Mesenchymal stem cell (in vitro differentiated cells and primary cell): ENCODE results near the gene ADA.

ENCODE experiments used
- DNase-seq: peaks from one replicate; pipeline ENCODE4 v3.0.0-alpha.2; 2013
- H2AFZ ChIP-seq: one replicate; pipeline ENCODE4 v1.6.1; 2013; ENCODE audit warnings: low read depth, mild to moderate bottlenecking, control low read depth, inconsistent platforms, low read length, moderate library complexity
- H2AK5ac ChIP-seq: 2 replicates; pipeline ENCODE4 v1.6.1; 2013; ENCODE audit warnings: low read length, moderate library complexity, mild to moderate bottlenecking, inconsistent platforms; ENCODE audit not compliant: severe bottlenecking
- H2BK120ac ChIP-seq: one replicate; pipeline ENCODE4 v1.6.1; 2013; ENCODE audit warnings: low read depth, mild to moderate bottlenecking, inconsistent platforms, low read length, moderate library complexity
- H2BK12ac ChIP-seq, 2 experiments: one replicate each; pipeline ENCODE4 v1.6.1; 2013; ENCODE audit warnings: inconsistent platforms in 2 of 2, low read length in 2 of 2, mild to moderate bottlenecking in 2 of 2, moderate library complexity in 2 of 2, control low read depth in 1 of 2
- H2BK15ac ChIP-seq: one replicate; pipeline ENCODE4 v1.6.1; 2013; ENCODE audit warnings: mild to moderate bottlenecking, low read depth, inconsistent platforms; ENCODE audit not compliant: poor library complexity, severe bottlenecking
- H2BK5ac ChIP-seq: 2 replicates; pipeline ENCODE4 v1.6.1; 2013; ENCODE audit warnings: low read depth, mild to moderate bottlenecking, low read length, control low read depth, inconsistent platforms; ENCODE audit not compliant: poor library complexity, severe bottlenecking
- H3K14ac ChIP-seq, 2 experiments: one replicate each; pipeline ENCODE4 v1.6.1; 2013; ENCODE audit warnings: inconsistent platforms in 2 of 2, low read length in 2 of 2, control low read depth in 1 of 2, mild to moderate bottlenecking in 1 of 2, moderate library complexity in 1 of 2
- H3K18ac ChIP-seq, 2 experiments: one replicate each; pipeline ENCODE4 v1.6.1; 2013; ENCODE audit warnings: inconsistent platforms in 2 of 2, low read length in 2 of 2, control low read depth in 1 of 2, low read depth in 1 of 2, mild to moderate bottlenecking in 1 of 2
- H3K23ac ChIP-seq, 2 experiments: one replicate each; pipeline ENCODE4 v1.6.1; 2013; ENCODE audit warnings: inconsistent platforms in 2 of 2, low read length in 2 of 2, mild to moderate bottlenecking in 2 of 2, moderate library complexity in 2 of 2, control low read depth in 1 of 2
- H3K27ac ChIP-seq: 2 replicates; pipeline ENCODE4 v1.5.1; 2013; ENCODE audit warnings: mild to moderate bottlenecking, moderate library complexity, low read length, control low read depth, inconsistent platforms; ENCODE audit not compliant: poor library complexity, severe bottlenecking
- H3K27me3 ChIP-seq, 2 experiments: 2 replicates each; pipeline versions ENCODE4 v1.6.1 to v1.7.0; 2013; ENCODE audit warnings: low read length in 2 of 2, mild to moderate bottlenecking in 2 of 2, moderate library complexity in 2 of 2, control low read depth in 1 of 2, inconsistent platforms in 1 of 2; ENCODE audit not compliant: control insufficient read depth in 1 of 2, insufficient read depth in 1 of 2
- H3K36me3 ChIP-seq, 2 experiments: 2 replicates each; pipeline versions ENCODE4 v1.6.1 to v1.7.0; 2013; ENCODE audit warnings: low read length in 2 of 2, control low read depth in 1 of 2, inconsistent platforms in 1 of 2, low read depth in 1 of 2, mild to moderate bottlenecking in 1 of 2; ENCODE audit not compliant: insufficient read depth in 2 of 2, control insufficient read depth in 1 of 2
- H3K4ac ChIP-seq, 2 experiments: one replicate each; pipeline ENCODE4 v1.6.1; 2013; ENCODE audit warnings: inconsistent platforms in 2 of 2, low read length in 2 of 2, mild to moderate bottlenecking in 2 of 2, moderate library complexity in 2 of 2, control low read depth in 1 of 2, low read depth in 1 of 2
- H3K4me1 ChIP-seq: 2 replicates; pipeline ENCODE4 v1.6.1; 2013; ENCODE audit warnings: low read depth, low read length, control low read depth; ENCODE audit not compliant: control insufficient read depth, insufficient read depth
- H3K4me2 ChIP-seq: 2 replicates; pipeline ENCODE4 v1.6.1; 2013; ENCODE audit warnings: low read length, mild to moderate bottlenecking, inconsistent platforms; ENCODE audit not compliant: poor library complexity, severe bottlenecking
- H3K4me3 ChIP-seq, 2 experiments: 2 replicates each; pipeline versions ENCODE4 v1.5.1 to v1.7.0; 2013; ENCODE audit warnings: low read length in 2 of 2, mild to moderate bottlenecking in 2 of 2, control low read depth in 1 of 2, low read depth in 1 of 2; ENCODE audit not compliant: insufficient read depth in 1 of 2
- H3K79me1 ChIP-seq: replicated peaks from 2 replicates; pipeline ENCODE4 v1.6.1; 2013; ENCODE audit warnings: mild to moderate bottlenecking, control low read depth, low read length, inconsistent platforms; ENCODE audit not compliant: poor library complexity, severe bottlenecking
- H3K9ac ChIP-seq: 2 replicates; pipeline ENCODE4 v1.7.0; 2013; ENCODE audit warnings: mild to moderate bottlenecking, low read length, moderate library complexity
- H3K9me3 ChIP-seq: 2 replicates; pipeline ENCODE4 v1.7.0; 2013; ENCODE audit warnings: mild to moderate bottlenecking, low read length; ENCODE audit not compliant: control insufficient read depth
- H4K8ac ChIP-seq: one replicate; pipeline ENCODE4 v1.6.1; 2013; ENCODE audit warnings: inconsistent platforms, mild to moderate bottlenecking, low read length, moderate library complexity
- H4K91ac ChIP-seq: one replicate; pipeline ENCODE4 v1.6.1; 2013; ENCODE audit warnings: mild to moderate bottlenecking, low read length, inconsistent platforms
- WGBS: methylation state at CpG from one replicate; pipeline ENCODE4 v1.1.7; 2013; ENCODE audit warnings: mixed read lengths; 5-methylcytosine and 5-hydroxymethylcytosine counted together

The ADA gene

GRCh38 chr20:44633187-44633810 is 18.2 kb downstream of the ADA start:
- no peak overlapping the region for H2BK5ac ChIP-seq
- no peak overlapping the region for H2AK5ac ChIP-seq
- 54% methylated on average over 3 of the region's 3 CpGs for WGBS

GRCh38 chr20:44632103-44632752 is 19.3 kb downstream of the ADA start:
- Histone ChIP-seq H2BK120ac (no peak overlapping the region), H2BK15ac (no peak overlapping the region), H2AFZ (no peak overlapping the region), H3K4me3 (no peak overlapping the region), H4K91ac (no peak overlapping the region), H3K79me1 (peaks cover 7% of the 10 kb centered on the region), H3K4ac (no peak overlapping the region), H2BK5ac (no peak overlapping the region), H3K4me2 (no peak overlapping the region), H3K9ac (no peak overlapping the region), H3K36me3 (peaks cover 62 to 71% of the 10 kb centered on the region in 2 experiments), H3K27me3 (no peaks in the 10 kb centered on the region), H3K4me1 (peaks cover 1% of the 10 kb centered on the region), H2BK12ac (no peak overlapping the region), H3K9me3 (no peaks in the 10 kb centered on the region), H3K14ac (no peak overlapping the region), H4K8ac (no peak overlapping the region), H3K23ac (no peak overlapping the region), H2AK5ac (no peak overlapping the region), H3K27ac (no peak overlapping the region), H3K18ac (peak overlapping the region in 1 of 2 experiments; percentile 18)
- no peak for DNase-seq
- 66% methylated on average over 8 of the region's 8 CpGs for WGBS

More at GRCh38 chr20:44633187-44633810, 18.2 kb downstream of the ADA start:
- H3K27ac ChIP-seq = no peak overlapping the region
- no peak overlapping the region for H3K4me3 ChIP-seq
- H3K4me1 ChIP-seq = peaks cover 4% of the 10 kb centered on the region
- no peaks in the 10 kb centered on the region for H3K27me3 ChIP-seq
- H3K36me3 ChIP-seq = peaks cover 54 to 69% of the 10 kb centered on the region in 2 experiments
- H3K23ac ChIP-seq = no peak overlapping the region
- peak overlapping the region in 1 of 2 experiments; percentile 7 for H3K4ac ChIP-seq
- no peak overlapping the region for H2BK15ac ChIP-seq
- DNase-seq = peak; percentile 40
- no peak overlapping the region for H3K4me2 ChIP-seq
- H3K79me1 ChIP-seq = peaks cover 15% of the 10 kb centered on the region
- H2BK120ac ChIP-seq = no peak overlapping the region
- no peak overlapping the region for H4K91ac ChIP-seq
- no peaks in the 10 kb centered on the region for H3K9me3 ChIP-seq
- H2BK12ac ChIP-seq = peak overlapping the region in 1 of 2 experiments; percentile 33
- no peak overlapping the region for H3K18ac ChIP-seq
- peak overlapping the region; percentile 36 for H3K9ac ChIP-seq
- no peak overlapping the region for H2AFZ ChIP-seq
- no peak overlapping the region for H4K8ac ChIP-seq
- peak overlapping the region in 1 of 2 experiments; percentile 26 for H3K14ac ChIP-seq

- Histone ChIP-seq H3K9me3 (no peaks in the 10 kb centered on the region), H3K23ac (no peak overlapping the region), H2BK15ac (no peak overlapping the region), H2BK120ac (no peak overlapping the region), H4K8ac (no peak overlapping the region), H4K91ac (no peak overlapping the region), H3K4me1 (peaks cover 1% of the 10 kb centered on the region), H3K18ac (no peak overlapping the region), H3K36me3 (peaks cover 69 to 80% of the 10 kb centered on the region in 2 experiments), H3K27ac (no peak overlapping the region), H2BK5ac (no peak overlapping the region), H3K14ac (no peak overlapping the region), H2AFZ (no peak overlapping the region), H3K4ac (no peak overlapping the region), H3K4me3 (no peak overlapping the region), H3K79me1 (no peaks in the 10 kb centered on the region), H3K4me2 (no peak overlapping the region), H2BK12ac (no peak overlapping the region), H3K27me3 (no peaks in the 10 kb centered on the region), H2AK5ac (no peak overlapping the region), H3K9ac (no peak overlapping the region)
- 94% methylated on average over 5 of the region's 5 CpGs for WGBS
- no peak for DNase-seq
These were observed 21.2 kb downstream of the ADA start for GRCh38 chr20:44630297-44630696.

GRCh38 chr20:44629542-44629941 is 22.0 kb downstream of the ADA start:
- H4K91ac ChIP-seq = no peak overlapping the region
- no peaks in the 10 kb centered on the region for H3K79me1 ChIP-seq
- H3K4me1 ChIP-seq = peaks cover 1% of the 10 kb centered on the region
- no peak overlapping the region for H2AK5ac ChIP-seq
- H3K27me3 ChIP-seq = no peaks in the 10 kb centered on the region
- peaks cover 69 to 79% of the 10 kb centered on the region in 2 experiments for H3K36me3 ChIP-seq
- H3K4me3 ChIP-seq = no peak overlapping the region
- H3K23ac ChIP-seq = no peak overlapping the region
- no peak overlapping the region for H4K8ac ChIP-seq
- H2BK12ac ChIP-seq = no peak overlapping the region
- H2BK5ac ChIP-seq = no peak overlapping the region
- no peak for DNase-seq
- H3K4ac ChIP-seq = no peak overlapping the region
- H3K18ac ChIP-seq = peak overlapping the region in 1 of 2 experiments; percentile 18
- no peak overlapping the region for H3K14ac ChIP-seq
- no peaks in the 10 kb centered on the region for H3K9me3 ChIP-seq
- WGBS = 95% methylated on average over 10 of the region's 10 CpGs
- no peak overlapping the region for H3K4me2 ChIP-seq
- no peak overlapping the region for H3K27ac ChIP-seq
- H3K9ac ChIP-seq = no peak overlapping the region
- no peak overlapping the region for H2BK120ac ChIP-seq
- no peak overlapping the region for H2AFZ ChIP-seq
- H2BK15ac ChIP-seq = no peak overlapping the region
